Left ventricle myocardium inferior (tissue), 1 donor: ENCODE results near the gene PCBD1. TPM values are rescaled to one million over a fixed set of nuclear protein-coding genes. Genes with fewer than 3 reads are reported as not detected.

Experiments
- DNase-seq: peaks from one replicate; pipeline ENCODE4 v3.0.0-alpha.2; 2020
- H3K27ac ChIP-seq: fragments of 200-600 bp; replicated peaks from 2 replicates; pipeline ENCODE4 v1.8.0; 2021
- H3K27me3 ChIP-seq: fragments of 200-600 bp; 2 replicates; pipeline ENCODE4 v1.8.0; 2021; ENCODE audit warnings: low read depth
- H3K36me3 ChIP-seq: fragments of 200-600 bp; 2 replicates; pipeline ENCODE4 v1.8.0; 2021
- H3K4me1 ChIP-seq: fragments of 200-600 bp; 2 replicates; pipeline ENCODE4 v1.8.0; 2021
- H3K4me3 ChIP-seq: fragments of 200-600 bp; 2 replicates; pipeline ENCODE4 v1.8.0; 2021; ENCODE audit warnings: mild to moderate bottlenecking, moderate library complexity
- H3K9me3 ChIP-seq: fragments of 200-600 bp; replicated peaks from 2 replicates; pipeline ENCODE4 v1.8.0; 2021
- CTCF ChIP-seq: fragments of 200-600 bp; IDR thresholded peaks from 2 replicates; pipeline ENCODE4 v1.8.0; 2021; ENCODE audit warnings: antibody characterized with exemption, mild to moderate bottlenecking, borderline replicate concordance
- intact Hi-C: fragments of 100-400 bp; cut with micrococcal nuclease; formaldehyde crosslinking; loops from one replicate; pipeline ENCODE4 v1.11.0; 2022
- total RNA-seq: library from RNA; stranded (reverse); fragmentation: NEBNext Ultra II Directional; extraction: Animal tissue kit (Norgen Biotek cat#: 25700); gene quantifications from one replicate; pipeline ENCODE4 v1.2.1, GENCODE V29; 2021
- donor health status: DM: no; HTN: yes; CAD: no; lungs with severe emphysema.

Gene PCBD1
- total RNA-seq, 1 donor from 2014 or later: 123 TPM

GRCh38 chr10:70934701-70935100 lies 46.3 kb upstream of the PCBD1 start:
- H3K27ac ChIP-seq: no peak overlapping the region
- H3K36me3 ChIP-seq: no peaks in the 10 kb centered on the region
- intact Hi-C loops: no loop called here
- no peak overlapping the region for H3K4me3 ChIP-seq
- H3K9me3 ChIP-seq: no peaks in the 10 kb centered on the region
- H3K27me3 ChIP-seq: peaks cover 12% of the 10 kb centered on the region
- DNase-seq: no peak
- H3K4me1 ChIP-seq: peaks cover 19% of the 10 kb centered on the region
- TF ChIP-seq CTCF: no peak

- intact Hi-C loops: no loop called here
- no peak for DNase-seq
- no peaks in the 10 kb centered on the region for H3K9me3 ChIP-seq
- H3K27me3 ChIP-seq: peaks cover 12% of the 10 kb centered on the region
- no peak overlapping the region for H3K4me3 ChIP-seq
- peaks cover 10% of the 10 kb centered on the region for H3K4me1 ChIP-seq
- no peaks in the 10 kb centered on the region for H3K36me3 ChIP-seq
- TF ChIP-seq CTCF: no peak
- no peak overlapping the region for H3K27ac ChIP-seq
These were observed 44.2 kb upstream of the PCBD1 start for GRCh38 chr10:70932392-70933196.

GRCh38 chr10:70931168-70931815 lies 42.9 kb upstream of the PCBD1 start:
- no peak for DNase-seq
- Histone ChIP-seq H3K4me3 (no peak overlapping the region), H3K4me1 (peaks cover 8% of the 10 kb centered on the region)

GRCh38 chr10:70930263-70931000 lies 42.1 kb upstream of the PCBD1 start:
- Histone ChIP-seq H3K9me3 (no peaks in the 10 kb centered on the region), H3K4me1 (peaks cover 7% of the 10 kb centered on the region), H3K27me3 (peaks cover 12% of the 10 kb centered on the region), H3K4me3 (no peak overlapping the region), H3K27ac (no peak overlapping the region), H3K36me3 (no peaks in the 10 kb centered on the region)
- no peak for DNase-seq
- intact Hi-C loops: no loop called here
- no peak for TF ChIP-seq CTCF

More at GRCh38 chr10:70931168-70931815, 42.9 kb upstream of the PCBD1 start:
- Histone ChIP-seq H3K9me3 (no peaks in the 10 kb centered on the region), H3K27ac (no peak overlapping the region), H3K36me3 (no peaks in the 10 kb centered on the region), H3K27me3 (peaks cover 12% of the 10 kb centered on the region)
- intact Hi-C loops: no loop called here
- no peak for TF ChIP-seq CTCF

GRCh38 chr10:70928140-70928539 lies 39.8 kb upstream of the PCBD1 start:
- Histone ChIP-seq H3K27ac (no peak overlapping the region), H3K36me3 (no peaks in the 10 kb centered on the region), H3K4me3 (no peak overlapping the region), H3K27me3 (peaks cover 7% of the 10 kb centered on the region), H3K4me1 (peaks cover 7% of the 10 kb centered on the region), H3K9me3 (no peaks in the 10 kb centered on the region)
- no peak for TF ChIP-seq CTCF
- intact Hi-C loops: loop anchor here (10.0 kb wide), 2 partner anchors 277 to 357 kb away; no protein-coding TSS in a partner anchor
- DNase-seq: no peak
